HFFc6 (cell line): ENCODE measurements around the gene KIRREL3. TPM values are rescaled to one million over a fixed set of nuclear protein-coding genes. Genes with fewer than 3 reads are reported as not detected.

Experiments
- DNase-seq: peaks from one replicate; pipeline ENCODE4 v3.0.0-alpha.2; 2018
- H3K27ac Mint-ChIP-seq: 2 replicates; pipeline ENCODE4 v1.8.0; 2020; ENCODE audit warnings: mild to moderate bottlenecking, mixed read lengths
- H3K27me3 Mint-ChIP-seq: 2 replicates; pipeline ENCODE4 v1.8.0; 2021; ENCODE audit warnings: mild to moderate bottlenecking, moderate library complexity, mixed read lengths; ENCODE audit not compliant: insufficient read depth
- H3K36me3 Mint-ChIP-seq: 2 replicates; pipeline ENCODE4 v1.8.0; 2021; ENCODE audit warnings: low read depth, mixed read lengths
- H3K4me1 Mint-ChIP-seq: 2 replicates; pipeline ENCODE4 v1.8.0; 2020; ENCODE audit warnings: low read depth, mixed read lengths
- H3K4me3 Mint-ChIP-seq: 2 replicates; pipeline ENCODE4 v1.8.0; 2020; ENCODE audit warnings: mild to moderate bottlenecking, moderate library complexity, mixed read lengths
- H3K9me3 Mint-ChIP-seq: 2 replicates; pipeline ENCODE4 v1.8.0; 2020; ENCODE audit warnings: mild to moderate bottlenecking, mixed read lengths
- CTCF ChIP-seq: fragments of 200-600 bp; sonication (generic); IDR thresholded peaks from 2 replicates; pipeline ENCODE4 v1.5.0; 2021; ENCODE audit warnings: antibody characterized with exemption, mild to moderate bottlenecking
- total RNA-seq, 6 experiments: library from RNA; stranded (reverse); fragmentation: NEBNext Ultra II Directional; extraction: Animal tissue kit (Norgen Biotek cat#: 25700); gene quantifications; 2 replicates in 1 of 6; 3 replicates in 5 of 6; pipeline ENCODE4 v1.2.3, GENCODE V29; 2021

Gene KIRREL3
- total RNA-seq, 6 experiments from 2014 or later: 22.2 to 38.2 (median 33.2) TPM

- no peaks in the 10 kb centered on the region for H3K9me3 Mint-ChIP-seq
- no peak overlapping the region for H3K4me3 Mint-ChIP-seq
- H3K27me3 Mint-ChIP-seq: no peaks in the 10 kb centered on the region; the same call in none of the 2 replicates
- DNase-seq: no peak
- peaks cover 7% of the 10 kb centered on the region; the same call in 1 of the 2 replicates for H3K4me1 Mint-ChIP-seq
- peaks cover 14% of the 10 kb centered on the region; the same call in 1 of the 2 replicates for H3K36me3 Mint-ChIP-seq
- no peak for TF ChIP-seq CTCF
- H3K27ac Mint-ChIP-seq: no peak overlapping the region
Measured at GRCh38 chr11:126686938-126687337, 313.6 kb downstream of the KIRREL3 start.

- TF ChIP-seq CTCF: no peak
- Mint-ChIP-seq H3K4me3 (no peak overlapping the region), H3K9me3 (no peaks in the 10 kb centered on the region), H3K27me3 (no peaks in the 10 kb centered on the region; the same call in none of the 2 replicates), H3K27ac (no peak overlapping the region), H3K4me1 (peaks cover 23% of the 10 kb centered on the region), H3K36me3 (peaks cover 14% of the 10 kb centered on the region; the same call in 1 of the 2 replicates)
- DNase-seq: no peak
Measured at GRCh38 chr11:126683766-126684728, 316.5 kb downstream of the KIRREL3 start.

- Mint-ChIP-seq H3K9me3 (no peaks in the 10 kb centered on the region), H3K27ac (no peak overlapping the region), H3K36me3 (peaks cover 14% of the 10 kb centered on the region; the same call in 1 of the 2 replicates), H3K27me3 (no peaks in the 10 kb centered on the region; the same call in none of the 2 replicates), H3K4me1 (peaks cover 23% of the 10 kb centered on the region), H3K4me3 (no peak overlapping the region)
- TF ChIP-seq CTCF: no peak
- no peak for DNase-seq
Measured at GRCh38 chr11:126682590-126682989, 318.0 kb downstream of the KIRREL3 start.

- DNase-seq: no peak
- no peak overlapping the region for H3K27ac Mint-ChIP-seq
- no peaks in the 10 kb centered on the region for H3K9me3 Mint-ChIP-seq
- no peaks in the 10 kb centered on the region; the same call in none of the 2 replicates for H3K27me3 Mint-ChIP-seq
- H3K4me1 Mint-ChIP-seq: peaks cover 23% of the 10 kb centered on the region
- H3K36me3 Mint-ChIP-seq: peaks cover 17% of the 10 kb centered on the region
- H3K4me3 Mint-ChIP-seq: no peak overlapping the region
- TF ChIP-seq CTCF: no peak
Measured at GRCh38 chr11:126680700-126681099, 319.9 kb downstream of the KIRREL3 start.

- DNase-seq: peak; percentile 13
- TF ChIP-seq CTCF: no peak
- peaks cover 23% of the 10 kb centered on the region for H3K4me1 Mint-ChIP-seq
- H3K36me3 Mint-ChIP-seq: peaks cover 20% of the 10 kb centered on the region
- H3K27me3 Mint-ChIP-seq: no peaks in the 10 kb centered on the region; the same call in none of the 2 replicates
- H3K4me3 Mint-ChIP-seq: no peak overlapping the region
- H3K27ac Mint-ChIP-seq: no peak overlapping the region
- no peaks in the 10 kb centered on the region for H3K9me3 Mint-ChIP-seq
Measured at GRCh38 chr11:126680131-126680530, 320.4 kb downstream of the KIRREL3 start.
